K562 (cell line): ENCODE data around the gene TMEM167B. TPM values are rescaled to one million over a fixed set of nuclear protein-coding genes. Genes with fewer than 3 reads are reported as not detected.
A peak's percentile ranks its signal among the peaks of the same experiment; 100 is the strongest.

Experiments
- ATAC-seq: fragments of 200-7000 bp; cut with Tn5 transposase; 3 replicates; pipeline ENCODE4 v1.9.1; 2020; ENCODE audit warnings: moderate library complexity
- BruUV-seq: library from RNA; stranded (reverse); fragments of 400-500 nt; replicated peaks from 2 replicates; lab custom pipeline; 2021; lab: Mats Ljungman, UMichigan
- CTCF ChIA-PET: fragments of 300-600 bp; formaldehyde crosslinking; extraction: SDS; loops from one replicate; lab custom pipeline; 2021; ENCODE audit warnings: low intra/inter-chr PET ratio; lab: Yijun Ruan, JAX
- POLR2A ChIA-PET: fragments of 300-600, 350-650 bp; sonication (Branson Sonifier 250); formaldehyde crosslinking; extraction: SDS; loops from one replicate; lab custom pipeline; 2021; ENCODE audit warnings: antibody characterized with exemption, inconsistent platforms; lab: Yijun Ruan, JAX
- DNase-seq, 4 experiments: peaks; one replicate each; pipeline versions ENCODE4 v3.0.0 to v3.0.0-alpha.2; 2011 to 2018; ENCODE audit warnings: low spot score in 3 of 4, mixed read lengths in 3 of 4; ENCODE audit errors: extremely low read depth in 1 of 4
- FAIRE-seq: peaks from 2 replicates; lab custom pipeline; 2011; peaks lifted over from hg19 to GRCh38; lab: Jason Lieb, UNC
- H2AFZ ChIP-seq: 2 replicates; pipeline ENCODE4 v1.6.0; 2011; ENCODE audit warnings: low read depth, low read length, control low read depth, inconsistent platforms
- H3K27ac ChIP-seq: fragments of 200-600 bp; 3 replicates; pipeline ENCODE4 v1.8.0; 2011; ENCODE audit warnings: low read depth, mild to moderate bottlenecking, control low read depth, inconsistent platforms, low read length, moderate library complexity, mixed read lengths; ENCODE audit errors: extremely low read depth
- H3K27me3 ChIP-seq, 2 experiments: fragments of 300-600 bp in 1 of 2; 2 replicates in 1 of 2; 3 replicates in 1 of 2; pipeline versions ENCODE4 v1.6.0 to v1.8.0; 2011; ENCODE audit warnings: inconsistent platforms in 2 of 2, low read length in 2 of 2, mild to moderate bottlenecking in 1 of 2, mixed read lengths in 1 of 2, moderate library complexity in 1 of 2; ENCODE audit not compliant: control insufficient read depth in 2 of 2, insufficient read depth in 2 of 2
- H3K36me3 ChIP-seq: fragments of 300-600 bp; 3 replicates; pipeline ENCODE4 v1.8.0; 2011; ENCODE audit warnings: mild to moderate bottlenecking, low read length, inconsistent platforms; ENCODE audit not compliant: control insufficient read depth, insufficient read depth
- H3K4me1 ChIP-seq, 2 experiments: fragments of 200-600 bp in 1 of 2; replicated peaks in 1 of 2; 2 replicates in 1 of 2; 3 replicates in 1 of 2; pipeline versions ENCODE4 v1.5.1 to v1.8.0; 2011; ENCODE audit warnings: inconsistent platforms in 2 of 2, low read length in 2 of 2, mild to moderate bottlenecking in 1 of 2, mixed read lengths in 1 of 2, moderate library complexity in 1 of 2; ENCODE audit not compliant: control insufficient read depth in 2 of 2, insufficient read depth in 2 of 2
- H3K4me2 ChIP-seq: 2 replicates; pipeline ENCODE4 v1.6.1; 2011; ENCODE audit warnings: low read length, control low read depth, inconsistent platforms, mixed read lengths; ENCODE audit not compliant: insufficient read depth
- H3K4me3 ChIP-seq: fragments of 200-600 bp; sonication (generic), shearing (Covaris generic); 2 replicates; pipeline ENCODE4 v1.5.1; 2016; ENCODE audit warnings: control low read depth, inconsistent platforms
- H3K79me2 ChIP-seq: fragments of 200-600 bp; 3 replicates; pipeline ENCODE4 v1.8.0; 2011; ENCODE audit warnings: low read length, inconsistent platforms; ENCODE audit not compliant: control insufficient read depth, insufficient read depth
- H3K9ac ChIP-seq, 2 experiments: 2 replicates each; pipeline versions ENCODE4 v1.6.0 to v1.6.1; 2011; ENCODE audit warnings: low read depth in 2 of 2, low read length in 2 of 2, control low read depth in 1 of 2, inconsistent platforms in 1 of 2, mild to moderate bottlenecking in 1 of 2, mixed read lengths in 1 of 2; ENCODE audit not compliant: insufficient read depth in 1 of 2
- H3K9me1 ChIP-seq: one replicate; pipeline ENCODE4 v1.6.0; 2011; ENCODE audit warnings: inconsistent platforms, mild to moderate bottlenecking, low read length, moderate library complexity; ENCODE audit not compliant: control insufficient read depth, insufficient read depth
- H3K9me3 ChIP-seq: replicated peaks from 2 replicates; pipeline ENCODE4 v1.5.1; 2011; ENCODE audit warnings: low read depth, low read length, inconsistent platforms; ENCODE audit not compliant: control insufficient read depth, insufficient read depth
- H4K20me1 ChIP-seq: replicated peaks from 2 replicates; pipeline ENCODE4 v1.6.1; 2011; ENCODE audit warnings: low read length, inconsistent platforms, mixed read lengths; ENCODE audit not compliant: control insufficient read depth, insufficient read depth
- FOXK1 ChIP-seq: sonication (generic); formaldehyde crosslinking; IDR thresholded peaks from 2 replicates; pipeline ENCODE4 v1.8.0; 2022; ENCODE audit warnings: missing genetic modification reagents, mild to moderate bottlenecking, borderline replicate concordance
- FOXP1 ChIP-seq: sonication (generic); formaldehyde crosslinking; IDR thresholded peaks from 2 replicates; pipeline ENCODE4 v1.8.0; 2022; ENCODE audit warnings: mild to moderate bottlenecking, missing genetic modification reagents
- KAT7 ChIP-seq: sonication (generic); formaldehyde crosslinking; IDR thresholded peaks from 2 replicates; pipeline ENCODE4 v1.8.0; 2022; ENCODE audit warnings: missing genetic modification reagents, mild to moderate bottlenecking, borderline replicate concordance
- MEF2D ChIP-seq: conservative IDR thresholded peaks from 2 replicates; pipeline ENCODE4 v1.6.1; 2016; ENCODE audit warnings: low read depth, missing genetic modification characterization, missing compliant biosample characterization
- NR0B1 ChIP-seq: fragments of 450-650 bp; IDR thresholded peaks from one replicate; pipeline ENCODE4 v1.6.1; 2018; ENCODE audit warnings: mild to moderate bottlenecking, moderate library complexity; ENCODE audit not compliant: partially characterized antibody
- POLR3A ChIP-seq: IDR thresholded peaks from 2 replicates; pipeline ENCODE4 v1.6.1; 2011; ENCODE audit warnings: borderline replicate concordance, mild to moderate bottlenecking, moderate library complexity; ENCODE audit not compliant: insufficient read length, insufficient read depth; ENCODE audit errors: extremely low read depth
- PTRF ChIP-seq: fragments of 450-650 bp; IDR thresholded peaks from 2 replicates; pipeline ENCODE4 v1.6.1; 2016; ENCODE audit warnings: mild to moderate bottlenecking, missing genetic modification characterization, missing compliant biosample characterization
- PTTG1 ChIP-seq: fragments of 450-650 bp; IDR thresholded peaks from 2 replicates; pipeline ENCODE4 v1.6.1; 2016; ENCODE audit warnings: low read depth, mild to moderate bottlenecking, missing genetic modification characterization, missing compliant biosample characterization
- RREB1 ChIP-seq: fragments of 250-450 bp; sonication (Bioruptor Pico); IDR thresholded peaks from 2 replicates; pipeline ENCODE4 v1.4.0; 2020
- STAG1 ChIP-seq: sonication (generic); formaldehyde crosslinking; IDR thresholded peaks from 2 replicates; pipeline ENCODE4 v1.5.0; 2020; ENCODE audit warnings: missing genetic modification reagents, borderline replicate concordance
- TAF7 ChIP-seq: fragments of 450-650 bp; IDR thresholded peaks from 2 replicates; pipeline ENCODE4 v1.6.1; 2016; ENCODE audit warnings: missing genetic modification characterization, missing compliant biosample characterization
- TAF9B ChIP-seq: fragments of 450-650 bp; IDR thresholded peaks from 2 replicates; pipeline ENCODE4 v1.6.1; 2018; ENCODE audit warnings: mild to moderate bottlenecking; ENCODE audit not compliant: partially characterized antibody
- XRCC4 ChIP-seq: IDR thresholded peaks from one replicate; pipeline ENCODE4 v1.6.1; 2011; ENCODE audit not compliant: insufficient read depth, insufficient read length; ENCODE audit errors: extremely low read depth
- ZBTB7A ChIP-seq: IDR thresholded peaks from 2 replicates; pipeline ENCODE4 v1.6.1; 2011; ENCODE audit warnings: low read depth, mild to moderate bottlenecking, low read length, moderate library complexity, borderline replicate concordance; ENCODE audit not compliant: control insufficient read depth
- ZSCAN29 ChIP-seq: fragments of 450-650 bp; IDR thresholded peaks from 2 replicates; pipeline ENCODE4 v1.6.1; 2017
- WGBS: fragments of 100-300 bp; shearing (Covaris generic); methylation state at CpG from one replicate; pipeline ENCODE4 v1.1.6; 2016; ENCODE audit warnings: low coverage, mixed read lengths; ENCODE audit not compliant: insufficient coverage; ENCODE audit errors: missing lambda C conversion rate; 5-methylcytosine and 5-hydroxymethylcytosine counted together
- in situ Hi-C: fragments of 300-500 bp; cut with MboI; formaldehyde crosslinking; loops from 4 replicates; pipeline ENCODE4 v1.15.0; 2018; ENCODE audit warnings: inconsistent platforms, mixed read lengths
- intact Hi-C: fragments of 100-400 bp; cut with micrococcal nuclease; formaldehyde crosslinking; loops from 2 replicates; pipeline ENCODE4 v1.14.2; 2022
- polyA plus RNA-seq, 8 experiments: library from polyadenylated mRNA; depleted of rRNA in 4 of 8; stranded (reverse) in 5 of 8; unstranded in 3 of 8; fragments of >200 nt; fragmentation: Nextera tagmentation in 2 of 8; fragmentation: Illumina TruSeq in 1 of 8; extraction: Ambion mirVana in 2 of 8; extraction: Trizol in 1 of 8; gene quantifications; 2 replicates each; pipeline versions ENCODE4 v1.2.1 to v1.2.3, GENCODE V29; 2011 to 2014; ENCODE audit warnings: inconsistent platforms in 1 of 8, missing spikeins in 1 of 8
- total RNA-seq, 7 experiments: library from RNA; depleted of rRNA in 6 of 7; stranded (reverse); fragments of >200 nt in 6 of 7; fragmentation: Illumina TruSeq in 2 of 7; extraction: Trizol in 2 of 7; gene quantifications; 2 replicates each; pipeline versions ENCODE4 v1.2.1 to v1.2.3, GENCODE V29; 2011 to 2021; ENCODE audit warnings: low replicate concordance in 1 of 7

Gene TMEM167B
- total and polyA plus RNA-seq, 9 of the 15 experiments (the other 6 are each of a cell fraction or from before 2014, with no cell fraction given), result 17.2 to 36.4 (median 32.2) TPM

- H3K36me3 ChIP-seq, result no peaks in the 10 kb centered on the region
- no TSS peak for BruUV-seq
- no peaks in the 10 kb centered on the region for H3K9me3 ChIP-seq
- no peak for DNase-seq
- no peak overlapping the region for H3K4me2 ChIP-seq
- peaks cover 23 to 30% of the 10 kb centered on the region in 2 experiments; a peak in 3 of 5 replicates for H3K4me1 ChIP-seq
- ChIA-PET CTCF (no interaction called here), POLR2A (interaction anchor here (0.5 to 1.9 kb wide), 3 partner anchors 12 to 37 kb away, joined by 4 to 6 read pairs (median 4); no protein-coding TSS in a partner anchor)
- H2AFZ ChIP-seq, result peak overlapping the region; percentile 72
- H3K4me3 ChIP-seq, result no peak overlapping the region
- H3K9me1 ChIP-seq, result no peaks in the 10 kb centered on the region
- WGBS, result 37% methylated on average over 3 of the region's 3 CpGs
- H3K27me3 ChIP-seq, result no peaks in the 10 kb centered on the region
- intact Hi-C loops, result no loop called here
- no peak for ATAC-seq
- in situ Hi-C loops, result no loop called here
- H3K79me2 ChIP-seq, result no peaks in the 10 kb centered on the region
- H4K20me1 ChIP-seq, result no peaks in the 10 kb centered on the region
- TF ChIP-seq KAT7 (CRISPR knock-in tag) (no peak), FOXK1 (CRISPR knock-in tag) (no peak), PTTG1 (tag) (no peak), RREB1 (no peak), TAF9B (no peak), NR0B1 (no peak), POLR3A (no peak), XRCC4 (no peak), MEF2D (no peak), PTRF (tag) (no peak), STAG1 (CRISPR knock-in tag) (no peak), ZBTB7A (no peak), ZSCAN29 (no peak), TAF7 (tag) (no peak), FOXP1 (CRISPR knock-in tag) (no peak)
- FAIRE-seq, result no peak
- H3K27ac ChIP-seq, result no peak overlapping the region
- peak overlapping the region in 1 of 2 experiments; percentile 63; a peak in 1 of 4 replicates for H3K9ac ChIP-seq
Measured at GRCh38 chr1:109137958-109138357, 47.4 kb downstream of the TMEM167B start.
